Fibroblast of upper back skin (primary cell): Measurements from ENCODE around the gene TAS2R9.
"Not testable (repeated sequence)": the region's sequence is repeated elsewhere in the genome, so short reads cannot be mapped to it uniquely, and the experiment has no call there.

Source experiments
- DNase-seq: peaks from one replicate; pipeline ENCODE4 v3.0.0-alpha.2; 2013

Gene TAS2R9

DNA sequence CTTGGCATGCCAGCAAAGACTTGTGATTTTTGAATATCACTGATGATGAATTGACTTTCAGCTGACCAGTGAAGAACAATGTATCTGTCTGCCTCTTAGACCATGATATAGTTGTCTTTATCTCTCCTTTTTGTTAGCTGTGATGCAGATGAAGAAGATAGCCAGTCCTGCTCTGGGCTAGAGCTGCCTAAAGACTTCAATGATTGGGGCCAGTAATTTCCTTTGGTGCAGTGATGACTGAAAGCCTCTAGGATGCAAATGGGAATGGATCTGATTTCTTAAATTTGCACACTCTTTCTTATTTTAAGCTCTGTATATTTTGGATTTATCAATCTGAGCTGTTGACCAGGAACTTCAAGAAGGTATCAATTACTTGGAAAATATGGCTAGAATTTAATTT, at the start of gene TAS2R9:
Gene TAS2R9, minus strand, starts transcription at position 101 of the 400 bp plus-strand sequence. Its CDS starts 93 bp downstream, at position 8.
- DNase-seq = no peak

- no peak for DNase-seq
Observed at GRCh38 chr12:10855807-10856206, 45.8 kb upstream of the TAS2R9 start.

DNA sequence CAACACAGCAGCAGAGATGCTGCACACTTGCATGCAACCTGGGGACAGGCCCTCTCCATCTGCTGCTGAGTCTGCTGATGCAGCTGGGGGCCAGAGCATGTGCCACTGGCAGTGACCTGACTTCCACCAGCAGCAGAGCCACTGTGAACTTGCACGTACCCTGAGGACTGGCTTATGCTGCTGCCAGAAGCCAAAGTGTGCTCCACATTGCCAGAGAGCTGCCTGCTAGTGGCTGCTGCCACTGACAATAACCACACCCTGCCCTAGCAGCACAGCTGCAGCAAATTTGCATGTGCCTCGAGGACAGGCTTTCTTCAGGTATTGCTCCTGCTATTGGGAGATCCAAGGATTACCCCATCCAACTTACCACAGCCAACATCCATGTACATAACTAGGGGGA, 43.8 kb upstream of the TAS2R9 start:
- no peak for DNase-seq

DNA sequence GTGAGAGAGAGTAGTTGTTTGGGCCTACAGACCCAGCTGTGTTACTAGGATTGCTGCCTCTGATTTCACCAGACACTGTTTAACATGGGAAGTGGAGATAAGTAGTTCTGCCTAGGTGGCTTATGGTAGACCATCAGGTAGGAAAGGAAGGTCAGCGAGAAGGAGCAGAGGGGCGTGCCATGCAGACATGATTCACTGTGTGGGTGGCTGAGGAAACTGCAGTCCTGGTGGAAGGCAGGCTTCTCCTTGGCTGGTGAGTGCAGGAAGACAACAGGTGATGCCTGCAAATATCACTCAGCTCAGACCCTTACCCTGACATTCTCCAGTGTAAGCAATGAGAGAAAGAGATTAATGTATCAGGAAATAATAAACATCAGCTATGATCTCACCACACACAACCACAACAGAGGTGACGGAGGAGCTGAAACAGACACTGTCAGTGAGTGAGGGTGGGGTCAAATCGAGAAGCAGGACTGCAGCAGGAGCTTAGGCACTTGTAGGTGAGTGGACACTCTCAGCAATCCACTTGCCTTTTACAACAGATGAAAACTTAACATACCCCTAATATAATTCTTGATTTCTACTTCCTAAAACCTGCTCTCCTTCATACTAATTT, 41.4 kb upstream of the TAS2R9 start:
- no peak for DNase-seq

DNA sequence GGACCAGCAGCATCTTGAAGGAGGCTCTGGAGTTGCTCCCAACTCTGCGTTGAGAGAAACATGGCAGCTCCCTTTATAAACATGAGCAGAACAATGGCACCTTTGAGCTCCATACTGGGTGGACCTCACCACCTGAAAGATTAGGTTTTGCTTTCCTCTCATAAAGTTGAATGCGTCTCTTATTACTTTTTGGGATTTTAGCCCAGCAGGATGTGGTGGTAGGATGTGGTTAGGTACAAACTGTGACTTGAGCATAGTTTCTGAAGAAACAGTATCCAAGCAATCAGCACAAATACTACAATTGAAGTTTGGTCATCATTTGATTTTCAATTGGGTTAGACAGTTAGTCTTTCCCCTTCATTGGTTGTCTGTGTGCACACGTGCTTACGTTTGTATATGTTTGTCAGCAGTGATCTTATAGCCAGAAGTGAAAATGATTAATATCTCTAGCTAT, 39.5 kb upstream of the TAS2R9 start, which contains the start of gene PRR4:
Gene PRR4, minus strand, starts transcription at position 51 of the 454 bp plus-strand sequence. Its CDS starts 38 bp downstream, at position 13.
- no peak for DNase-seq

- DNase-seq = no peak
Observed at GRCh38 chr12:10847744-10848143, 37.8 kb upstream of the TAS2R9 start.

- no peak for DNase-seq
Observed at GRCh38 chr12:10842862-10843261, 32.9 kb upstream of the TAS2R9 start.

DNA sequence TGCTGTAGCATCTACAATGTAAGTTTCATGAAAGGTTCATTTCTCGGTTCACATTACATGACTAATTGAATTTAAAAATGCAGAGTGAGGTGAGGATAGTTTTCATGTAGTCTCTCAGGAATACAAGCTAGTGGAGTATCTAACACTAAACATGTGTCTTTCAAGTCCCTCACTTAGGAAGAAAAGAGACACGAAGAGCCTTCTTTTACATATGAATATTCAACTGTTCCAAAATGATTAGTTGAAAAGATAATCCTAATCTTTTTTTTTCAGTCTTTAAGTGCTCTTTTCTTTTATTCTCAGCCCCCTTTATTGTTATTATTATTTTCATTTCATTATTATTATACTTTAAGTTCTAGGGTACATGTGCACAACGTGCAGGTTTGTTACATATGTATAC, 28.5 kb upstream of the TAS2R9 start:
- no peak for DNase-seq

DNA sequence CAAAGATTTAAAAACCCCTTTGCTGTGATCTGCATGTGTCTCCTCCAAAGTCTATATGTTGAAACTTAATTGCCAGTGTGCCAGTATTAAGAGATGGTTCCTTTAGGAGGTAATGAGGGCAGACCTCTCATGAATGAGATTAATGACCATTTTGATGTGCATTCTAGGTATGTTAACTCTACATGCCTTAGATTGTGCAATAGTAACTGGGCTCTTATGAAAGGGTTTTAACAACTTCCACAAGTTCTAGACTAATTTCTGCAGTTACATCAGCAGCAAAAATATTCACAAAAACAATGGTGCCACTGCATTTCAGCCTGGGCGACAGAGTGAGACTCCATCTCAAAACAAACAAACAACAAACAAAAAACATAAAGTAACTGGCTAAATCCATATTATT, 20.0 kb upstream of the TAS2R9 start:
- peak; percentile 14 for DNase-seq

- DNase-seq = no peak
Observed at GRCh38 chr12:10826258-10826657, 16.3 kb upstream of the TAS2R9 start, which contains the start of gene TAS2R10. Gene TAS2R10, minus strand, starts transcription at chr12:10826358. Its CDS starts 89 bp downstream, at chr12:10826269.

GRCh38 chr12:10824957-10825356, 15.0 kb upstream of the TAS2R9 start:
- no peak for DNase-seq

GRCh38 chr12:10811883-10812536, 2.0 kb upstream of the TAS2R9 start:
- no peak for DNase-seq

DNA sequence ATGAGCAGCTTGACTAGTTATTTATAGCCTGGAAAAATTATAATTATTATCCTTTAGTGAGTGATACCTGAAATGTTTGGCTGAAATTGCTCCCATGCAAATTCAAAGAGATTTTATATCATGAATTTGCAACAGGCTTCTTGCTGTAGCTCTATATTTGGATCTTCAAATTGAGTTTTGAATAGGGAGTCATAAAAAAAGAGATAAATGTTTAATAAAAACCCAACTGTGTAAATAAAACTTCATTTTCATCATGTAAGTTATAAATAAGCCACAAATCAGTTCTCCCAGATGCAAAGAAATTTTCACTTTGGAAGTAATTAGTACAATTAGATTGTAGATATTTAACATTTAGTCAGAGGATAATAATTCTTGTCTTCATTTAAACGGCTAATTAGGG, 2.8 kb downstream of the TAS2R9 start, which contains the start of gene TAS2R8:
Gene TAS2R8, minus strand, starts transcription at position 101 of the 400 bp plus-strand sequence. CDS start 306 bp downstream, outside the sequence.
- DNase-seq = no peak

GRCh38 chr12:10802587-10802986, 7.4 kb downstream of the TAS2R9 start, which contains the start of gene TAS2R7:
Gene TAS2R7, minus strand, starts transcription at chr12:10802627. Its CDS starts 57 bp downstream, at chr12:10802570.
- DNase-seq = no peak

GRCh38 chr12:10801741-10802140, 8.2 kb downstream of the TAS2R9 start:
- DNase-seq = no peak

DNA sequence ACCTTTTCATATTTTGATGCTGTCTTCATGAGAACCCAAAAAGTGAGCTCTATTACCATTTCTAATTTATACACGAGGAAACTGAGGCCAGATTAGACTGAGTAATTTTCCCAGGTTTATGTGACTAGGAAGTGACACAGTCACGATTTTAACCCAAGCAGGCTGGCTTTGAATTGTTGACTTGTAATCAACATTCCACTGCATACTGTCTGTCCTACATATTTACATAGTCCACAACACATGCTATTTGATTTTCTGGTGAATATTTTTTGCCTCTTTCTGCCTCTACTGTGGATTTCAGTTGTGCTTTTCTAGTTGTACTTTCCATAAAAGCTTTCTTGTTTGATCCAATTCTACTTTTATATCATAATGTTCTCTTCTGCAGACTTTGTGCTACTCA, 15.7 kb downstream of the TAS2R9 start:
- no peak for DNase-seq

GRCh38 chr12:10791769-10792168, 18.2 kb downstream of the TAS2R9 start:
- DNase-seq = not testable (repeated sequence)

DNA sequence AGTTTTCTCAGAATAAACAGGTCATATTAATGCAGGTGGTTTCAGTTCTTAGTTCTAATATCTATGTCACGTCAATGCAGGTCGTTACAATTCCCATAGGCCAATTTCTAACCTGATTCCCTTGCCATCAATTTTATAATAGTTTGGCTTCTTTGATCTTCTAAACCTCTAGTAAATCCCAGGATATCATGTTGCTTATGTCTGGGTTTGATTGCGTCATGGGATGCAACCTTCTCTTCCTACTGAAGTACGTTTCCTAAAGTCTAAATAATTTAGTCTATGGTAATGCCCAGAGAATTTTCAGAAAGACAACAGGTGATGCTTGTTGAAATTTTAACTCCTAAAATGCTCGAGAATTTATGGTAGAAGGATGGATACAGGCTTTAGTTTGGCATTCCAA, 26.7 kb downstream of the TAS2R9 start:
- no peak for DNase-seq

- DNase-seq = no peak
Observed at GRCh38 chr12:10779103-10779502, 30.9 kb downstream of the TAS2R9 start.

- DNase-seq = peak; percentile 50
Observed at GRCh38 chr12:10771132-10771733, 38.7 kb downstream of the TAS2R9 start.

GRCh38 chr12:10759657-10760056, 50.3 kb downstream of the TAS2R9 start:
- DNase-seq = no peak
